Measurements from ENCODE around the gene FBN2.

- no peak for TF ChIP-seq CTCF (IDR thresholded peaks at IDR 0.05)
- no peak for TF ChIP-seq POLR2A (IDR thresholded peaks at IDR 0.05)
Measured at GRCh38 chr5:128224336-128224735, 313.7 kb downstream of the FBN2 start.
